ENCODE measurements around the gene AMZ1. TPM values are rescaled to one million over a fixed set of nuclear protein-coding genes. Genes with fewer than 3 reads are reported as not detected.
"Not testable (repeated sequence)": the region's sequence is repeated elsewhere in the genome, so short reads cannot be mapped to it uniquely, and the experiment has no call there.

The AMZ1 gene
- polyA plus RNA-seq, 1 donor, result 0.34 TPM

DNA sequence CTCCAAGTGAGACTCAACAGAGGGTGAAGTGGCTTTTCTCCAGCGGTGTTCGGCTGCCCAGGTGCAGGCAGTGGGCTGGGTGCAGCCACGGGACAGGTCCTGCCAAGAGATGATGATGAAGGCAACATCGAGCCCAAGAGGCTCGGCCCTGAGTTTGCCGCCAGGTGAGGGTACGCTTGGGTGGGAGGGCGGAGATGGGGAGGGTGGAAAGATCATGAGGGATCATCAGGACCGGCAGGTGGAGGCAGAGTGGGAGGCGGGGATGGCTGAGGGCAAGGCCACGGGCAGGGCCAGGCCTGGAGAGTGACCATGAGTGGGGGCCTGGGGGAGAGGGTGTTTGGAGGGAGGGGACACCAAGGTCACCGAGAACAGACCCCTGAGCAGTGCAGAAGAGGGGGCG, 17.8 kb upstream of the AMZ1 start:
- Histone ChIP-seq H3K27ac (ENCODE audit: low read length) (no peak overlapping the region), H3K27me3 (ENCODE audit: control insufficient read depth, insufficient read depth, low read length) (no peaks in the 10 kb centered on the region), H3K4me3 (ENCODE audit: low read length) (no peak overlapping the region), H3K4me1 (ENCODE audit: control insufficient read depth, insufficient read depth, low read length) (peaks cover 6% of the 10 kb centered on the region), H3K9me3 (ENCODE audit: control insufficient read depth, low read depth, low read length) (peaks cover 6% of the 10 kb centered on the region), H3K36me3 (ENCODE audit: control insufficient read depth, insufficient read depth, low read length) (no peaks in the 10 kb centered on the region)
- no CpG with 5 or more reads among the region's 13 CpGs for WGBS (ENCODE audit: insufficient coverage, low lambda C conversion rate)
- DNase-seq, result no peak

DNA sequence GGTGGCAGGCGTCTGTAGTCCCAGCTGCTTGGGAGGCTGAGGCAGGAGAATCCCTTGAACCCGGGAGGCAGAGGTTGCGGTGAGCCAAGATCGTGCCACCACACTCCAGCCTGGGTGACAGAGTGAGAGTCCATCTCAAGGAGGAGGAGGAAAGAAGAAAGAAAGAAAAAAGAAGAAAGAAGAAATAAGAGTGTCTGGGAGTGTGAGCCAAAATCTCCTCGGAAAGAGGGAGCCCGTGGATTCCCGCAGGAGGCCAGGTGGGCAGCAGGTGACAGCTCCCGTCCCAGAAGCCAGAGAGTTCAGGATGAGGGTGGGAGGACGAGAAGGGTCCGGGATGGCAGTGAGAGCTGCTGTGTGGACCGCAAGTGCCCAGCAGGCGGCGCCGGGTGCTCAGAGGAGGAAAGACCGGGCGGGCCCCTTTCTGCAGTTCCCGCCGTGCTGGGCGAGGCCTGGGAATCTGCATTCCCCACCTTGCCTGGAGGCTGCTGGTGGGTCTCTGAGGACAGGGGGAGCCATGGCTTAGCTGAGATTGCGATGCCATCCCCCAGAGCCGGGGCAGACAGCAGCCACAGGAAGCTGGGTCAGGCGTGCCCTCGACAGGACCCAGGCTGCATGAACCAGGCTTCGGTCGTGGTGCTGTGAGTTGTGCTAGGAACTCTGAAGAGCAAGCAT, 17.1 kb upstream of the AMZ1 start:
- Histone ChIP-seq H3K4me3 (ENCODE audit: low read length) (no peak overlapping the region), H3K27ac (ENCODE audit: low read length) (no peak overlapping the region), H3K9me3 (ENCODE audit: control insufficient read depth, low read depth, low read length) (peaks cover under 1% of the 10 kb centered on the region), H3K4me1 (ENCODE audit: control insufficient read depth, insufficient read depth, low read length) (peaks cover 6% of the 10 kb centered on the region), H3K36me3 (ENCODE audit: control insufficient read depth, insufficient read depth, low read length) (no peaks in the 10 kb centered on the region), H3K27me3 (ENCODE audit: control insufficient read depth, insufficient read depth, low read length) (no peaks in the 10 kb centered on the region)
- DNase-seq, result peak; percentile 49 to 63
- WGBS (ENCODE audit: insufficient coverage, low lambda C conversion rate), result no CpG with 5 or more reads among the region's 25 CpGs

- not testable (repeated sequence) for H3K27ac ChIP-seq (ENCODE audit: low read length); H3K4me3 ChIP-seq (ENCODE audit: low read length); H3K9me3 ChIP-seq (ENCODE audit: control insufficient read depth, low read depth, low read length); H3K36me3 ChIP-seq (ENCODE audit: control insufficient read depth, insufficient read depth, low read length); H3K27me3 ChIP-seq (ENCODE audit: control insufficient read depth, insufficient read depth, low read length); DNase-seq; H3K4me1 ChIP-seq (ENCODE audit: control insufficient read depth, insufficient read depth, low read length)
- no CpG with 5 or more reads among the region's 6 CpGs for WGBS (ENCODE audit: insufficient coverage, low lambda C conversion rate)
Measured at GRCh38 chr7:2673214-2673613, 14.8 kb upstream of the AMZ1 start.

- H3K4me1 ChIP-seq (ENCODE audit: control insufficient read depth, insufficient read depth, low read length), result no peaks in the 10 kb centered on the region
- no peaks in the 10 kb centered on the region for H3K36me3 ChIP-seq (ENCODE audit: control insufficient read depth, insufficient read depth, low read length)
- no peak overlapping the region for H3K4me3 ChIP-seq (ENCODE audit: low read length)
- no peaks in the 10 kb centered on the region for H3K9me3 ChIP-seq (ENCODE audit: control insufficient read depth, low read depth, low read length)
- no peak overlapping the region for H3K27ac ChIP-seq (ENCODE audit: low read length)
- H3K27me3 ChIP-seq (ENCODE audit: control insufficient read depth, insufficient read depth, low read length), result no peaks in the 10 kb centered on the region
- DNase-seq, result no peak
Measured at GRCh38 chr7:2673934-2674333, 14.1 kb upstream of the AMZ1 start.

DNA sequence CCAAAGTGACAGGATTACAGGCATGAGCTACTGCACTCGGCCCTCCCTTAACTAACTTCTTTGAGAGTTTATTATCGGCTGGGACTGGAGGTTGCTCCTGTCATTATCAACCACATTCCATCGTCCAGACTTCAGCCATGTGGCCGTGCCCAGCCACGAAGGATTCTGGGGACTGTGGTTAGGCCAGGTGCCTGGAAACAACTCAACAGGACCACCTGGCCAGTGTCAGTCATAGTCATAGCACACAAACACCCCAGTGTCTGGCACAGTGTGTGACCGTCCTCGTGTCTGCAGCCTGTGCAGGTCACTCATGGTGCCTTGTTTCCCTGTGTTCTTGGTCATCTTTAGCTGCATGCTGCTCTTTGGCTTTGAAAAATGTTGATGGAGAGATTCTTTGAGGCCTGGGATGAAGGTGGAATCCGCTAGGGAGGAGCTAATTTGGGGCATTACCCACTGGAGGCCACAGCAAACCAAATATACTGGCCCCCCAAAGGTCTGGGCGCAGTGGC, 12.7 kb upstream of the AMZ1 start:
- no peaks in the 10 kb centered on the region for H3K36me3 ChIP-seq (ENCODE audit: control insufficient read depth, insufficient read depth, low read length)
- no CpG with 5 or more reads among the region's 9 CpGs for whole genome bisulfite sequencing (ENCODE audit: insufficient coverage, low lambda C conversion rate)
- peaks cover 5% of the 10 kb centered on the region for H3K4me1 ChIP-seq (ENCODE audit: control insufficient read depth, insufficient read depth, low read length)
- no peak for DNase-seq
- H3K4me3 ChIP-seq (ENCODE audit: low read length), result no peak overlapping the region
- H3K27me3 ChIP-seq (ENCODE audit: control insufficient read depth, insufficient read depth, low read length), result no peaks in the 10 kb centered on the region
- no peaks in the 10 kb centered on the region for H3K9me3 ChIP-seq (ENCODE audit: control insufficient read depth, low read depth, low read length)
- H3K27ac ChIP-seq (ENCODE audit: low read length), result no peak overlapping the region

DNA sequence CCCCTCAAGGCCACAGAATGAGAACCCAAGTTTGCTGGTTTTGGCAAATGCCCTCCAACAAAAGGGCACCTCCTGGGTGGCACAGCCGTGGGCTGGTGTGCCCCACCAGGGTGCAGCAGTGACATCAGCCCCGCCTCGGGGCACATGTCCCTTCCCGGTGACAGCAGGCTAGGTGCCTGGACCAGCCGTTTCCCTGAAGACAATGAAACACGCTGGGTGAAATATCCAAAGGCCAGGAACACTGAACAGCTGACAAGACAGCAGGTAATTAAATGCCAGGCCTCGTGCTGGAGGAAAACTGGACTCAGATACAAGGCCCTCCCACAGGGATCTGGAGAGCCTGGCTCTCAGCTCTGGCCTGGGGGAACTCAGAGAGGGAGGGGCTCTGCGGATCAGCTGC, 11.4 kb upstream of the AMZ1 start:
- H3K9me3 ChIP-seq (ENCODE audit: control insufficient read depth, low read depth, low read length); H3K27ac ChIP-seq (ENCODE audit: low read length); H3K27me3 ChIP-seq (ENCODE audit: control insufficient read depth, insufficient read depth, low read length); H3K4me3 ChIP-seq (ENCODE audit: low read length); H3K4me1 ChIP-seq (ENCODE audit: control insufficient read depth, insufficient read depth, low read length); H3K36me3 ChIP-seq (ENCODE audit: control insufficient read depth, insufficient read depth, low read length): not testable (repeated sequence)
- peak in 1 of 2 donors; percentile 69 for DNase-seq
- no CpG with 5 or more reads among the region's 8 CpGs for WGBS (ENCODE audit: insufficient coverage, low lambda C conversion rate)

DNA sequence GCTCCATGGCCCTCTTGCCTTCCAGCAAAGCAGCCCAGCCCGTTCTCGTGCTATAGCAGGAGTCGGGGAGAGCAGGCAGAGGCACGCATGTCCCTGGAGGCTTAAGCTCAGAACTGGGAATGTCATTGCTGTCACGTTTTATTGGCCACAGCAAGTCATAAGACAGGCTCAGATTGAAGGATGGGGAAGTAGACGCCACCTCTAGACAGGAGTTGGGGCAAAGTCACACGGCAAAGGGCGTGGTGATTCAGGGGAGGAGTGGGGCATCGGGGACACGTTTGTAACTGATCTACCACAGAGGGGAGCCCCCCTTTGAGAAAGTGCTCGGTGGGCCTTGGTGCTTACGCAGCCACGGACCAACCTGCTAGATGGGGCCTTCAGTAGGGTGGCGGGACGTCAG, 9.5 kb upstream of the AMZ1 start:
- not testable (repeated sequence) for H3K4me3 ChIP-seq (ENCODE audit: low read length); H3K36me3 ChIP-seq (ENCODE audit: control insufficient read depth, insufficient read depth, low read length); H3K27me3 ChIP-seq (ENCODE audit: control insufficient read depth, insufficient read depth, low read length); H3K27ac ChIP-seq (ENCODE audit: low read length); H3K9me3 ChIP-seq (ENCODE audit: control insufficient read depth, low read depth, low read length); H3K4me1 ChIP-seq (ENCODE audit: control insufficient read depth, insufficient read depth, low read length)
- DNase-seq, result peak; percentile 71 to 86
- no CpG with 5 or more reads among the region's 15 CpGs for WGBS (ENCODE audit: insufficient coverage, low lambda C conversion rate)

GRCh38 chr7:2679135-2680127, 8.6 kb upstream of the AMZ1 start:
- H3K36me3 ChIP-seq (ENCODE audit: control insufficient read depth, insufficient read depth, low read length); H3K4me3 ChIP-seq (ENCODE audit: low read length); H3K9me3 ChIP-seq (ENCODE audit: control insufficient read depth, low read depth, low read length); H3K4me1 ChIP-seq (ENCODE audit: control insufficient read depth, insufficient read depth, low read length); H3K27ac ChIP-seq (ENCODE audit: low read length); H3K27me3 ChIP-seq (ENCODE audit: control insufficient read depth, insufficient read depth, low read length): not testable (repeated sequence)
- WGBS (ENCODE audit: insufficient coverage, low lambda C conversion rate), result no CpG with 5 or more reads among the region's 64 CpGs
- DNase-seq, result peak in 1 of 2 donors; percentile 46

GRCh38 chr7:2680256-2680655, 7.7 kb upstream of the AMZ1 start:
- no CpG with 5 or more reads among the region's 13 CpGs for WGBS (ENCODE audit: insufficient coverage, low lambda C conversion rate)
- Histone ChIP-seq H3K27ac (ENCODE audit: low read length) (no peak overlapping the region), H3K36me3 (ENCODE audit: control insufficient read depth, insufficient read depth, low read length) (no peaks in the 10 kb centered on the region), H3K27me3 (ENCODE audit: control insufficient read depth, insufficient read depth, low read length) (no peaks in the 10 kb centered on the region), H3K9me3 (ENCODE audit: control insufficient read depth, low read depth, low read length) (no peaks in the 10 kb centered on the region), H3K4me1 (ENCODE audit: control insufficient read depth, insufficient read depth, low read length) (peaks cover 5% of the 10 kb centered on the region), H3K4me3 (ENCODE audit: low read length) (no peak overlapping the region)
- no peak for DNase-seq

GRCh38 chr7:2680792-2681490, 7.1 kb upstream of the AMZ1 start:
- no peaks in the 10 kb centered on the region for H3K36me3 ChIP-seq (ENCODE audit: control insufficient read depth, insufficient read depth, low read length)
- H3K9me3 ChIP-seq (ENCODE audit: control insufficient read depth, low read depth, low read length), result no peaks in the 10 kb centered on the region
- peaks cover 5% of the 10 kb centered on the region for H3K4me1 ChIP-seq (ENCODE audit: control insufficient read depth, insufficient read depth, low read length)
- WGBS (ENCODE audit: insufficient coverage, low lambda C conversion rate), result no CpG with 5 or more reads among the region's 27 CpGs
- DNase-seq, result peak; percentile 58 to 60
- no peak overlapping the region for H3K4me3 ChIP-seq (ENCODE audit: low read length)
- no peak overlapping the region for H3K27ac ChIP-seq (ENCODE audit: low read length)
- peaks cover 2% of the 10 kb centered on the region for H3K27me3 ChIP-seq (ENCODE audit: control insufficient read depth, insufficient read depth, low read length)
